NCI-H2227 (cell line): ENCODE data around the gene ZSCAN26.
"Not testable (repeated sequence)": the region's sequence is repeated elsewhere in the genome, so short reads cannot be mapped to it uniquely, and the experiment has no call there.

Source experiments
- DNase-seq: peaks from one replicate; lab custom pipeline; 2025; ENCODE audit not compliant: unreplicated experiment; lab: John Stamatoyannopoulos, UW

Gene ZSCAN26

DNA sequence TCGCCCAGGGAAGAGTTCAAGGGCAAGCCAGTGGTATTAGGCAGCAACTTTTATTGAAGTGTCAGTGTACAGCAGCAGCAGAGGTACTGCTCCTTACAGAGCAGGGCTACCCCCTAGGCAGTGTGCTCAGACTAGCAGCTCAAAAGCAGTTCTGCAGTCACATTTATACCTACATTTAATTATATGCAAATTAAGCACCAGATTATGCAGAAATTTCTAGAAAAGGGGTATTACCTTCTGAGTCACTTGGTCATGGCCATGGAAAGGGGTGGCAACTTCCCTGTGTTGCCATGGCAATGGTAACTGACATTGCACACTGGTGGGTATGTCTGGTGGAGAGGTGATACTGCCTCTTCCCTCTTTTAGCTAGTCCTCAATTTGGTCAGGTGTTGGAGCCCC, 12.8 kb upstream of the ZSCAN26 start:
- no peak for DNase-seq

DNA sequence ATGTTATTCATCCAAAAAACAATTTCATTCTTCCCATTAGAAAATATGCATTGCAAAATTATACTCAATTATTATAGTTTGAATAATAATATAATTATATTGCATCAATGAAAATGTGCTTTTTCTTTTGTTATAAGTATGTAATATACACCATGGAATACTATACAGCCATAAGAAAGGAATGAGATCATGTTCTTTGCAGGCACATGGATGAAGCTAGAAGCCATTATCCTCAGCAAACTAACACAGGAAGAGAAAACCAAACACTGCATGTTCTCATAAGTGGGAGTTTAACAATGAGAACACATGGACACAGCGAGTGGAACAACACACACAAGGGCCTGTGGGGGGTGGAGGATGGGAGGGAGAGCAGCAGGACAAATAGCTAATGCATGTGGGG, 9.9 kb upstream of the ZSCAN26 start:
- DNase-seq = no peak

- no peak for DNase-seq
These were observed 7.8 kb upstream of the ZSCAN26 start, which contains the start of gene NKAPL for GRCh38 chr6:28258877-28259777. TSS of gene NKAPL (plus strand) at chr6:28259297. CDS start at chr6:28259372, 75 bp downstream.

GRCh38 chr6:28263922-28264321, 3.0 kb upstream of the ZSCAN26 start:
- DNase-seq = no peak

GRCh38 chr6:28264834-28265401, 2.0 kb upstream of the ZSCAN26 start:
- DNase-seq = no peak

DNA sequence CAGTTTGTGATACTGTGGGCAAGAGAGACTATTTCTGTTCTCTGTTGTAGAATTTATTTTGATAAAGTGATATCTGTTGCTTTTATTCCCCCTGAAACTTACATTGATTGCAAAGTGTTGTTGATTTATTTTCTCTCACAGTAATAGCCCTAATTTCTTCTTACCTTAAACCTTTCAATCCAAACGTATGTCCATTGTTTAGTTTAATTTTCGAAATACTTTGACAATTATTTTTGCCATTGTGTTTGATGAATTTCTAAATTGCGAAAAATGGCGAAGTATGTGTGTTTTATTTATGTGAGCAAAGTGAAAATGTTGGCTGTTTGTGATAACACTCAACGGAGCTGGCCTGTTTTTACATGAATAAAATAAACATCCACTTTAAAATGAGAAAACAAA, 381 bp upstream of the ZSCAN26 start:
- DNase-seq = no peak

GRCh38 chr6:28267695-28268059, 734 bp downstream of the ZSCAN26 start:
- no peak for DNase-seq

- no peak for DNase-seq
These were observed 2.5 kb downstream of the ZSCAN26 start for GRCh38 chr6:28269492-28269891.

DNA sequence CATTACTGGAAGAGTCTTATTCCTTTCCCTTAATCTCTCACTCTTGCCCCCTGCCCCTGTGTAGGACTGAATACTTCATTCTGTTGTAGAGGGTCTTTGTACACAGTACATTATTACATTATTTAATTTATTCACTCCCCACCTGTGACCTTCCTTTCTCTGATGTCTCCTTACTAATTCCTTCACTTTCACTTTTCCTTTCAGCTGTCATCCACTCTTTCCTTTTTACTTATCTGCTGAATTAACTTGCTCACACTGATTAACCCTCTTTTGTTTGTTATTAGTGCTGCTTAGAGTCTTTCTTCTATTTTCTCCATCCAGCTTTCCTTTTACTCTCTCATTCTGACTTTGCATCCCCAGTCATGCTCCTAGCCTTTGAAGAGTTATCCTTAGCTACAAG, 7.9 kb downstream of the ZSCAN26 start:
- no peak for DNase-seq

GRCh38 chr6:28277746-28278145, 10.8 kb downstream of the ZSCAN26 start:
- DNase-seq = no peak

GRCh38 chr6:28280595-28281287, 13.8 kb downstream of the ZSCAN26 start:
- no peak for DNase-seq

GRCh38 chr6:28281288-28282064, 14.5 kb downstream of the ZSCAN26 start, which contains the start of gene PGBD1:
TSS of gene PGBD1 (plus strand) at chr6:28281572. CDS start at chr6:28283814, 2,242 bp downstream.
- peak; percentile 94 for DNase-seq

DNA sequence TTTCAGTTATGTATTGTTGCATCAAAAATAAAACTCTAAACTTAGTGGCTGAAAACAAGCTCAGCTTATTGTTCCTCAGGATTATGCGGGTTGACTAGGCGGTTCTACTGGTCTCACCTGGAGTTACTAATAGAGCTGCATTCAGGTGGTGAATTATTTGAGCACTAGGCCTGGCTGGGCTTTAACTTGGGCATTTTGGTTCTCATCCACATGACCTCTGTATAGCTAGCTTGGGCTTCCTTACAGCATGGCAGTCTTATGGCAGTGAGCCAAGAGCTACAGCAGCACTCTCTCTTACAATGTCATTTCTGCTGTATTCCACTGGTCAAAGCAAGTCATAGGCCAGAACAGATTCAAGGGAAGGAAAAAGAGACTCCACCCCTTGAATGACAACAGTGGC, 16.0 kb downstream of the ZSCAN26 start:
- DNase-seq = peak; percentile 11

DNA sequence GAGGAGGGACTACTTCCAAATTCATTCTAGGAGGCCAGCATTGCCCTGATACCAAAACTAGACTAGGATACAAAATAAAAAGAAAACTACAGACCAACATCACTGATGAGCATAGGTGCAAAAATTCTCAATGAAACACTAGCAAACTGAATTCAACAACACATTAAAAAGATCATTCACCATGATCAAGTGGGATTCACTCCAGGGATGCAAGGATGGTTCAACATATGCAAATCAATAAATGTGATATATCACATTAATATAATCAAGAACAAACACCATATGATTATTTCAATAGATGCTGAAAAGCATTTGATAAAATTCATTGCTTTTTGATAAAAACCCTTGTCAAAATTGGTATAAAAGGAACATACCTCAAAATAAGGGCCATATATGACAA, 24.6 kb downstream of the ZSCAN26 start:
- no peak for DNase-seq

DNA sequence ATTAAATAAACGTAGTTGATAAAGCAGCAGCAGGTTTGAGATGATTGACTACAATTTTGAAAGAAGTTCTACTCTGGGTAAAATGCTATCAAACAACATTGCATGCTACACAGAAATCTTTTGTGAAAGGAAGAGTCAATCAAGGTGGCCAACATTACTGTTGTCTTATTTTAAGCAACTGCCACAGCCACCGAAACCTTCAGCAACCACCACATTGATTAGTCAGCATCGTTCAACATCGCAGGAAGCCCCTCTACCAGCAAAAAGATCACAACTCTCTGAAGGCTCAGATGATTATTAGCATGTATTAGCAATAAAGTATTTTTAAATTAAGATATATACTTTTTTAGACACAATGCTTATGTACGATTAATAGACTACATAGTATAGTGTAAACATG, 28.4 kb downstream of the ZSCAN26 start:
- no peak for DNase-seq

DNA sequence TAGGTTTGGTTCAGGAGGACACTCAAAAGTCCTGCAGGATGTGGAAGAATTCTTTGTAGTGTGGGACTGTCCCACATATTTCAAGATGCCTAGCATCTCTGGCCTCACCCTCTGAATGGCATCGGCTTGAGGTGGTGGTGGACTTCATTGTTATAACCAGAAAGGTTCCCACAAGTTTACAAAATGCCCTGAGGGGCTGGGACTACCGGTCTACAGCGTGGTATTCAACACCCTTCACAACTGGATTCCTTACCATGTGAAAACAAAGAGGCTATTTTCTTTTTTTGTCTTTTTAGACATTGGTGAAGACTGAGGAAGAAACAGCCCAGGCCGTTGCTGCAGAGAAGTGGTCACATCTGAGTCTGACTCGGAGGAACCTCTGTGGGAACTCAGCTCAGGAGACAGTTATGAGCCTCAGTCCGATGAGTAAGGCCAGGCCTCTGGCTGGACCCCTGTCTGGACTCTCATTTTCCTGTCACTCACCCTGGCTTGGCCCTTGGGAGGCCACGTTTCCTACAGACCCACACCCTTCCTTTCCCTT, 29.6 kb downstream of the ZSCAN26 start:
- no peak for DNase-seq

GRCh38 chr6:28303570-28303969, 36.6 kb downstream of the ZSCAN26 start:
- no peak for DNase-seq

DNA sequence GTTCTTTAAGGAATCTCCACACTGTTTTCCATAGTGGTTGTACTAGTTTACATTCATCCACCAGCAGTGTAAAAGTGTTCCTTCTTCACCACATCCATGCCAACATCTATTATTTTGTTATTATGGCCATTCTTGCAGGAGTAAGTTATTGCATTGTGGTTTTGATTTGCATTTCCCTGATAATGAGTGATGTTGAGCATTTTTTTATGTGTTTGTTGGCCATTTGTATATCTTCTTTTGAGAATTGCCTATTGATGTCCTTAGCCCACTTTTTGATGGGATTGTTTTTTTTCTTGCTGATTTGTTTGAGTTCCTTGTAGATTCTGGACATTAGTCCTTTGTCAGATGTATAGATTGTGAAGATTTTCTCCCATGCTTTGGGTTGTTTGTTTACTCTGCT, 39.4 kb downstream of the ZSCAN26 start:
- DNase-seq = not testable (repeated sequence)

DNA sequence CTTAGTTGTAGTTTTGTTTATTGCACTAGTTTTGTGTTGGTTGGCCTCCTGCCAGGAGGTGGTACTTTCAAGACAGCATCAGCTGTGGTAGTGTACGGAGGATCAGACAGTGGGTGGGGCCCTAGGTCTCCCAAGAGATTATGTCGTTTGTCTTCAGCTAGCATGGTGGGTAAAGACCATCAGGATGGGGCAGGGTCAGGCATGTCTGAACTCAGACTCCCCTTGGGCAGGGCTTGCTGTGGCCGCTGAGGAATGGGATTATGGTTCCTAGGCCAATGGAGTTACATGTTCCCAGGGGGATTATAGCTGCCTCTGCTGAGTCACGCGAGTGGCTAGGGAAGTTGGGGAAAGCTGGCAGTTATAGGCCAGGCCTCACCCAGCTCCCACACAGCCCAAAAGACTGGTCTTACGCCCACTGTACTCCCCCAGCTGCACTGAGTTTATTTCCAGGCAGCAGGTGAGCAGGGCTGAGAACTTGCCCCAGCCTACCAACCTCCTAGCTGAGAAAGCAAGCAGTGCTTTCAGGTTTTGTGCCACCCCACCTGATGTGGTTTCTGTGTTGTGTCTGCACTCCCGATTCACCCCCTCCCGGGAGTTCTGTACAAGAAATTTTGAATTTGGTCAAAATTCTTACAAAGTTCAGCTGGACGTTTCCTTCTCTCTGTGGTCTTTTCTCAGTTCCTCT, 44.3 kb downstream of the ZSCAN26 start:
- no peak for DNase-seq

DNA sequence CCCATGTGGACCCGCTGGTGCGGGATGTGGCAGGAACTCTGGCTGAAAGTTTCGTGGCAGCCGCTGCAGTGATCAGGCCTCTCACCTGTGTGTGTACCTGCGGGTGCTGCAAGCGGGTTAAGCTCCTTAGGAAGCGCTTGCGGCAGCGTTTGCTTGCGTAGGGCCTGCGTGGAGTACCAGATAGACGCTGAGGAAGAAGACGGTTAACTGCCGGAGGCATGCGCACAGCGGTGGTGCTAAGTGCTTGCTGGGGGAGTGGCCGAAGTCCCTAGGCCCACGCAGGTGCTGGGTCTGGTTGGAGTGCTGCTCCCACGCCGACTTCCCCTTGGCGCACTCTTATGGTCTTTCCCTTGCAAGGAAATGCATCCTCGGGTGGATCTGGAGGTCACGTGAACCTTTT, 46.0 kb downstream of the ZSCAN26 start:
- DNase-seq = no peak
